ENCODE results near the gene DOCK4. TPM values are rescaled to one million over a fixed set of nuclear protein-coding genes. Genes with fewer than 3 reads are reported as not detected.

Gene DOCK4
- total RNA-seq, 1 experiment from 2014 or later: 4.9 TPM

DNA sequence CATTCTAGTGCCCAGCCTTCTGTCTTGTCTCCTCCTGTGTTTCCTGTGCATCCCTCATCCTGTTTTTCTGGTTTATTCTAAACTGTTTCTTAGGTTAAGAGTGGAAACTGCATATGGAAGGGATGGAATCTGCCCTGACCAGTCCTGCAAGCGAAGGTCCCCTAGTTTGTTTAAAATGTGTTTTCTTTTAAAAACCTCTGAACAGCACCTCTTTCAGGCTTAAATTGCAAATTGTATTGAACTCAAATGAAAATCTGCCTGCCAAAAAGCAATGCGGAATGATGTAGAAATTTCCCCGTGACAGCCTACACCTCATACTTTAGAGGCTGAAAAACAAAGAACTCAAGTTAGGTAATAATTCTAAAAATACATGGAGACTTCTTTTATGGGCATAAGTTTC lies 421.1 kb downstream of the DOCK4 start:
- H2BK20ac ChIP-seq (ENCODE audit: low read depth, low read length, poor library complexity, severe bottlenecking): no peak overlapping the region
- no peak overlapping the region for H2BK120ac ChIP-seq (ENCODE audit: low read depth, low read length, poor library complexity, severe bottlenecking)
- H3K4ac ChIP-seq (ENCODE audit: low read depth, low read length): no peak overlapping the region
- no peak overlapping the region for H2AK5ac ChIP-seq (ENCODE audit: insufficient read length, low read length)
- no CpG with 5 or more reads among the region's 3 CpGs for WGBS (ENCODE audit: extremely low coverage, insufficient read length, low lambda C conversion rate)
- Mint-ChIP-seq H3K9me3 (no peaks in the 10 kb centered on the region), H3K36me3 (ENCODE audit: insufficient read depth in 1 of 3, low read depth in 3 of 3) (peaks cover 0 to 20% (median 0%) of the 10 kb centered on the region in 3 experiments; a peak in 3 of 7 replicates), H3K27ac (peak overlapping the region in 1 of 3 experiments; percentile 89; a peak in 2 of 7 replicates), H3K27me3 (ENCODE audit: low read depth) (no peaks in the 10 kb centered on the region), H3K4me1 (peaks cover 21 to 28% of the 10 kb centered on the region in 2 experiments), H3K4me3 (no peak overlapping the region)
- DNase-seq: no peak
- no peaks in the 10 kb centered on the region for H3K9me3 ChIP-seq (ENCODE audit: control insufficient read depth, low read depth, low read length)
- H3K23ac ChIP-seq (ENCODE audit: insufficient read length, low read depth, low read length): no peak overlapping the region
- no peaks in the 10 kb centered on the region for H4K20me1 ChIP-seq (ENCODE audit: control insufficient read depth, insufficient read depth, insufficient read length)
- no peak overlapping the region for H3K27ac ChIP-seq (ENCODE audit: insufficient read length, low read depth, low read length)
- no peaks in the 10 kb centered on the region for H3K27me3 ChIP-seq (ENCODE audit: insufficient read depth, low read length)
- H2BK15ac ChIP-seq (ENCODE audit: low read depth, low read length): no peak overlapping the region
- H2AFZ ChIP-seq (ENCODE audit: low read length): no peak overlapping the region
- H4K5ac ChIP-seq (ENCODE audit: insufficient read length, low read depth, low read length): no peak overlapping the region
- no peaks in the 10 kb centered on the region for H3K23me2 ChIP-seq (ENCODE audit: insufficient read length, low read depth, low read length, poor library complexity, severe bottlenecking)
- no peak overlapping the region for H3K4me2 ChIP-seq (ENCODE audit: insufficient read depth, insufficient read length, low read length)
- no peak overlapping the region for H3T11ph ChIP-seq (ENCODE audit: low read length)
- H2BK12ac ChIP-seq (ENCODE audit: insufficient read length, low read depth, low read length): no peak overlapping the region
- no peaks in the 10 kb centered on the region for H3K79me2 ChIP-seq (ENCODE audit: insufficient read depth, low read length)
- no peak overlapping the region for H3K18ac ChIP-seq (ENCODE audit: insufficient read length, low read depth, low read length)
- TF ChIP-seq, protein P1, sequence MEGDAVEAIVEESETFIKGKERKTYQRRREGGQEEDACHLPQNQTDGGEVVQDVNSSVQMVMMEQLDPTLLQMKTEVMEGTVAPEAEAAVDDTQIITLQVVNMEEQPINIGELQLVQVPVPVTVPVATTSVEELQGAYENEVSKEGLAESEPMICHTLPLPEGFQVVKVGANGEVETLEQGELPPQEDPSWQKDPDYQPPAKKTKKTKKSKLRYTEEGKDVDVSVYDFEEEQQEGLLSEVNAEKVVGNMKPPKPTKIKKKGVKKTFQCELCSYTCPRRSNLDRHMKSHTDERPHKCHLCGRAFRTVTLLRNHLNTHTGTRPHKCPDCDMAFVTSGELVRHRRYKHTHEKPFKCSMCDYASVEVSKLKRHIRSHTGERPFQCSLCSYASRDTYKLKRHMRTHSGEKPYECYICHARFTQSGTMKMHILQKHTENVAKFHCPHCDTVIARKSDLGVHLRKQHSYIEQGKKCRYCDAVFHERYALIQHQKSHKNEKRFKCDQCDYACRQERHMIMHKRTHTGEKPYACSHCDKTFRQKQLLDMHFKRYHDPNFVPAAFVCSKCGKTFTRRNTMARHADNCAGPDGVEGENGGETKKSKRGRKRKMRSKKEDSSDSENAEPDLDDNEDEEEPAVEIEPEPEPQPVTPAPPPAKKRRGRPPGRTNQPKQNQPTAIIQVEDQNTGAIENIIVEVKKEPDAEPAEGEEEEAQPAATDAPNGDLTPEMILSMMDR (conservative IDR thresholded peaks at IDR 0.05): no peak
- H4K91ac ChIP-seq (ENCODE audit: insufficient read length, low read depth, low read length): no peak overlapping the region
- H4K8ac ChIP-seq (replicated peaks; ENCODE audit: insufficient read length, low read depth, low read length): no peak overlapping the region
- no peak overlapping the region for H2BK5ac ChIP-seq (ENCODE audit: insufficient read length, low read length)
- H3K79me1 ChIP-seq (ENCODE audit: insufficient read depth, low read depth, low read length, poor library complexity, severe bottlenecking): no peaks in the 10 kb centered on the region
- H3K14ac ChIP-seq (ENCODE audit: insufficient read depth, low read length): no peak overlapping the region
- no peak overlapping the region for H3K9ac ChIP-seq (ENCODE audit: extremely low read depth, insufficient read length, low read length)
- peaks cover 2% of the 10 kb centered on the region; the same call in 1 of the 2 replicates for H3K4me1 ChIP-seq (ENCODE audit: insufficient read depth, low read length)
- no peak overlapping the region for H3K56ac ChIP-seq (ENCODE audit: insufficient read length, low read depth, low read length)
